ENCODE measurements around the gene GRB2. TPM values are rescaled to one million over a fixed set of nuclear protein-coding genes. Genes with fewer than 3 reads are reported as not detected.
"Not testable (repeated sequence)": the region's sequence is repeated elsewhere in the genome, so short reads cannot be mapped to it uniquely, and the experiment has no call there.

Gene GRB2
- total RNA-seq, 4 donors from 2014 or later: 55.1 to 96.5 (median 75.4) TPM

DNA sequence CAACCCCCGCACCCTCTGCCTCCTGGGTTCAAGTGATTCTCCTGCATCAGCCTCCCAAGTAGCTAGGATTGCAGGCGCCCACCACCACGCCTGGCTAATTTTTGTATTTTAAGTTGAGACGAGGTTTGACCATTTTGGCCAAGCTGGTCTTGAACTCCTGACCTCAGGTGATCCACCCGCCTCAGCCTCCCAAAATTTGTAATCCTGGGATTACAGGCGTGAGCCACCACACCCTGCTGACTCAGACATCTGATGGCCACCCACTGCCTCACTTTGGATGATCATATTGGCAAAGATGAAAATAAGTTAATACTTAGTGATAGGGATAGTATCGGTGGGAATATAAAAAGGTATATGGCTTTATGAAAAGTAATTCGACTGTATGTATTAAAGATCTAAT lies 55.9 kb downstream of the GRB2 start:
- intact Hi-C loops (cut with DNase I; ENCODE audit: low total_unique reads): no loop called here
- no peak for DNase-seq (ENCODE audit: low spot score in 2 of 2)
- H3K4me3 ChIP-seq (ENCODE audit: low read depth, poor library complexity, severe bottlenecking): no peak overlapping the region
- TF ChIP-seq POLR2A (IDR thresholded peaks at IDR 0.05): no peak
- TF ChIP-seq CTCF (IDR thresholded peaks at IDR 0.05): no peak
- 89% methylated on average over 8 of the region's 8 CpGs for WGBS, 2 donors

DNA sequence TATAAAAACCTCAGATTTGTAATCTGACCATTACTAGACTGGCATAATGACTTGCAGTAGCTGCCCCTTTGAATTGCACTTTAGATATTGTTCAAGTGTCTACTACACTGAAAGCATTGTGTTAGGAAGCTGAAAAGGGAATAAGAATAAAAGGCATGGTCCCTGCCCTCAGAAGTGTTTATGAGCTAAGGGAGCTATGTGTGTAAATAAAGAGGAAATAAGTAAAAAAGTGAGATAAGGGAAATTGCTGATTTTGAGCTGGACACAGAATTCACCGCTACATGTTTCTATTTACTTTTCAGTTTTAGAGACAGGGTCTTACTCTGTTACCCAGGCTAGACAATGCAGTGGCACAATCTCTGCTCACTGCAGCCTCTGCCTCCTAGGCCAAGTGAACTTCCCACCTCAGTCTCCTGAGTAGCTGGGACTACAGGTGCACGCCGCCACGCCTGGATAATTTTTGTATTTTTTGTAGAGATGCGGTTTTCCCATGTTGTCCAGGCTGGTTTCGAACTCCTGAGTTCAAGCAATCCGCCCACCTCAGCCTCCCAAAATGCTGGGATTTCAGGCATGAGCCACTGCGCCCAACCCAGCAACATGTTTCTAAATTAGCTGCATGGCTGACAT lies 57.0 kb downstream of the GRB2 start:
- 95 to 97% methylated on average over 8 of the region's 8 CpGs for WGBS, 2 donors
- intact Hi-C loops (cut with DNase I; ENCODE audit: low total_unique reads): no loop called here
- DNase-seq (ENCODE audit: low spot score in 2 of 2): no peak
- TF ChIP-seq CTCF (IDR thresholded peaks at IDR 0.05) (no peak), POLR2A (IDR thresholded peaks at IDR 0.05) (no peak)
- H3K4me3 ChIP-seq (ENCODE audit: low read depth, poor library complexity, severe bottlenecking): no peak overlapping the region

GRCh38 chr17:75346906-75347305 lies 58.6 kb downstream of the GRB2 start:
- TF ChIP-seq CTCF (IDR thresholded peaks at IDR 0.05) (no peak), POLR2A (IDR thresholded peaks at IDR 0.05) (no peak)
- intact Hi-C loops (cut with DNase I; ENCODE audit: low total_unique reads): no loop called here
- no peak for DNase-seq (ENCODE audit: low spot score in 2 of 2)
- H3K4me3 ChIP-seq (ENCODE audit: low read depth, poor library complexity, severe bottlenecking): no peak overlapping the region
- whole genome bisulfite sequencing, 2 donors: 63 to 68% methylated on average over 6 of the region's 6 CpGs

DNA sequence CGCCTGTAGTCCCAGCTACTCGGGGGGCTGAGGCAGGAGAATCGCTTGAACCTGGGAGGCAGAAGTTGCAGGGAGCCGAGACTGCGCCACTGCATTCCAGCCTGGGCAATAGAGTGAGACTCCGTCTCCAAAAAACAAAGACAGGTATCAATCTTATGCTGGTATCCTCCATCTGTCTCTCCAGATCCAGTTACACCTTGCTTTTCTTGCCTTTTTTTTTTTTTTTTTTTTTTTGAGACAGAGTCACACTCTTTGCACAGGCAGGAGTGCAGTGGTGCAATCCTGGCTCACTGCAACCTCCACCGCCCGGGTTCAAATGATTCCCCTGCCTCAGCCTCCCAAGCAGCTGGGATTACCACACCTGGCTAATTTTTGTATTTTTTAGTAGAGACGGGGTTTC lies 59.1 kb downstream of the GRB2 start:
- DNase-seq (ENCODE audit: low spot score in 2 of 2); intact Hi-C loops (cut with DNase I; ENCODE audit: low total_unique reads); H3K4me3 ChIP-seq (ENCODE audit: low read depth, poor library complexity, severe bottlenecking): not testable (repeated sequence)
- 85 to 92% methylated on average over 8 to 9 of the region's 9 CpGs for WGBS, 2 donors

- DNase-seq (ENCODE audit: low spot score in 2 of 2): no peak
- WGBS, 2 donors: 55 to 57% methylated on average over 8 of the region's 8 CpGs
Measured at GRCh38 chr17:75345514-75346167, 59.8 kb downstream of the GRB2 start.

DNA sequence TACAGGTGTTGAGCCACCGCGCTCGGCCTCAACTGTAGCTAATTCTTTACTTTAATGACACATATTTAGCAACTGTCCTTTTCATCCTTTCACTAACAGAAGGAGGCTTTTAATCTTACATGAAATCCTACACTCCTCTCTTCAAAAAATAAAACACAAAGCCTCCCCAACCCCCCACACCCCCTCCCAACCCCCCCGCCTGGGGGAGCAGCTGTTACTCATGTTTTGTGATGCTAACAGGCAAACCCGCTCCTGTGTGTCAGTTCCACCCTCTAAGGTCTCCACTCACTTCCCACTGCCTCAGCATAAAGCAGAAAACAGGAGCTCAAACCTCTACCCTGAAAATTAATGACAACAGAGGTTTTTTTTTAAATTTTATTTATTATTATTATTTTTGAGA lies 60.8 kb downstream of the GRB2 start:
- no peak for DNase-seq (ENCODE audit: low spot score in 2 of 2)
- intact Hi-C loops (cut with DNase I; ENCODE audit: low total_unique reads): no loop called here
- TF ChIP-seq CTCF (IDR thresholded peaks at IDR 0.05) (no peak), POLR2A (IDR thresholded peaks at IDR 0.05) (no peak)
- H3K4me3 ChIP-seq (ENCODE audit: low read depth, poor library complexity, severe bottlenecking): no peak overlapping the region
- WGBS, 2 donors: 90 to 93% methylated on average over 5 of the region's 5 CpGs

More at GRCh38 chr17:75345514-75346167, 59.8 kb downstream of the GRB2 start:
- H3K4me3 ChIP-seq (ENCODE audit: low read depth, poor library complexity, severe bottlenecking): no peak overlapping the region
- intact Hi-C loops (cut with DNase I; ENCODE audit: low total_unique reads): no loop called here
- TF ChIP-seq CTCF (IDR thresholded peaks at IDR 0.05) (no peak), POLR2A (IDR thresholded peaks at IDR 0.05) (no peak)

Data from lower leg skin (tissue), 4 donors.